SK-N-SH (cell line): ENCODE data around the gene GNB5. TPM values are rescaled to one million over a fixed set of nuclear protein-coding genes. Genes with fewer than 3 reads are reported as not detected.

Experiments used
- CTCF ChIA-PET: fragments of 300-600, 350-600 bp; formaldehyde crosslinking; extraction: SDS; loops from one replicate; lab custom pipeline; 2021; lab: Yijun Ruan, JAX
- POLR2A ChIA-PET: fragments of 350-600 bp; sonication (Branson Sonifier 250); formaldehyde crosslinking; extraction: SDS; loops from one replicate; lab custom pipeline; 2020; ENCODE audit warnings: antibody characterized with exemption, inconsistent platforms; lab: Yijun Ruan, JAX
- DNase-seq: peaks from one replicate; pipeline ENCODE4 v3.0.0; 2012
- H2AFZ ChIP-seq: fragments of 200-600 bp; sonication (generic); 2 replicates; pipeline ENCODE4 v1.8.1; 2016; ENCODE audit warnings: antibody characterized with exemption, mild to moderate bottlenecking, low read depth
- H3F3A ChIP-seq: fragments of 200-600 bp; sonication (generic); replicated peaks from 2 replicates; pipeline ENCODE3; 2016; ENCODE audit warnings: antibody characterized with exemption, mild to moderate bottlenecking; ENCODE audit not compliant: insufficient read depth
- H3K27ac ChIP-seq, 2 experiments: fragments of 200-500 bp in 1 of 2; fragments of 200-600 bp in 1 of 2; sonication (Bioruptor generic) in 1 of 2; sonication (generic), shearing (Covaris generic) in 1 of 2; 2 replicates each; pipeline versions ENCODE4 v1.5.1 to v1.6.1; 2014 to 2016; ENCODE audit warnings: low read depth in 2 of 2, inconsistent platforms in 1 of 2, low read length in 1 of 2, mild to moderate bottlenecking in 1 of 2, mixed read lengths in 1 of 2
- H3K27me3 ChIP-seq: fragments of 200-600 bp; sonication (generic), shearing (Covaris generic); 2 replicates; pipeline ENCODE4 v1.6.1; 2016; ENCODE audit warnings: mixed run types; ENCODE audit not compliant: insufficient read depth
- H3K36me3 ChIP-seq, 2 experiments: fragments of 200-500 bp in 1 of 2; fragments of 200-600 bp in 1 of 2; sonication (Bioruptor generic) in 1 of 2; sonication (generic) in 1 of 2; replicated peaks in 1 of 2; 2 replicates each; pipeline versions ENCODE3 to v1.5.1; 2014 to 2016; ENCODE audit warnings: low read length in 1 of 2, mild to moderate bottlenecking in 1 of 2; ENCODE audit not compliant: insufficient read depth in 2 of 2, control insufficient read depth in 1 of 2
- H3K4me1 ChIP-seq, 2 experiments: fragments of 200-500 bp in 1 of 2; fragments of 200-600 bp in 1 of 2; sonication (Bioruptor generic) in 1 of 2; sonication (generic), shearing (Covaris generic) in 1 of 2; 2 replicates each; pipeline versions ENCODE4 v1.5.1 to v1.6.1; 2014 to 2016; ENCODE audit warnings: low read depth in 1 of 2, low read length in 1 of 2, mixed run types in 1 of 2; ENCODE audit not compliant: insufficient read depth in 2 of 2, control insufficient read depth in 1 of 2
- H3K4me2 ChIP-seq: fragments of 200-600 bp; sonication (generic), shearing (Covaris generic); 2 replicates; pipeline ENCODE4 v1.6.1; 2017; ENCODE audit warnings: mixed run types
- H3K4me3 ChIP-seq, 2 experiments: fragments of 200-500 bp in 1 of 2; fragments of 200-600 bp in 1 of 2; sonication (Bioruptor generic) in 1 of 2; sonication (generic), shearing (Covaris generic) in 1 of 2; 2 replicates each; pipeline versions ENCODE4 v1.5.1 to v1.8.1; 2014 to 2016; ENCODE audit warnings: low read depth in 2 of 2, inconsistent platforms in 1 of 2, low read length in 1 of 2, mild to moderate bottlenecking in 1 of 2, mixed read lengths in 1 of 2, moderate library complexity in 1 of 2
- H3K79me2 ChIP-seq: fragments of 200-600 bp; sonication (generic); 2 replicates; pipeline ENCODE4 v1.8.1; 2017; ENCODE audit warnings: mild to moderate bottlenecking; ENCODE audit not compliant: insufficient read depth
- H3K9ac ChIP-seq: fragments of 200-600 bp; sonication (generic); 2 replicates; pipeline ENCODE4 v1.6.1; 2017; ENCODE audit warnings: mixed run types
- H3K9me2 ChIP-seq: fragments of 200-600 bp; sonication (generic); 2 replicates; pipeline ENCODE4 v1.6.1; 2017; ENCODE audit warnings: mixed run types
- H3K9me3 ChIP-seq: fragments of 200-600 bp; sonication (generic); 2 replicates; pipeline ENCODE4 v1.6.1; 2017; ENCODE audit warnings: mixed run types, mild to moderate bottlenecking, moderate library complexity
- H4K20me1 ChIP-seq: fragments of 200-600 bp; sonication (generic); 2 replicates; pipeline ENCODE4 v1.6.1; 2017; ENCODE audit warnings: mild to moderate bottlenecking, mixed run types; ENCODE audit not compliant: insufficient read depth
- CHD2 ChIP-seq: fragments of 150-350 bp; IDR thresholded peaks from 2 replicates; pipeline ENCODE4 v1.6.1; 2018; ENCODE audit warnings: low read length; ENCODE audit not compliant: partially characterized antibody
- CTCF ChIP-seq: fragments of 200-600 bp; sonication (generic); IDR thresholded peaks from 2 replicates; pipeline ENCODE4 v1.6.1; 2017; ENCODE audit warnings: antibody characterized with exemption, mild to moderate bottlenecking, moderate library complexity
- ELF1 ChIP-seq: IDR thresholded peaks from 2 replicates; pipeline ENCODE4 v1.4.0; 2012
- EP300 ChIP-seq, 2 experiments: IDR thresholded peaks; 2 replicates each; pipeline versions ENCODE4 v1.4.0 to v1.6.1; 2012; ENCODE audit warnings: borderline replicate concordance in 1 of 2, low read depth in 1 of 2, low read length in 1 of 2
- FOXJ3 ChIP-seq: sonication (generic); formaldehyde crosslinking; IDR thresholded peaks from 2 replicates; pipeline ENCODE4 v1.5.1; 2020; ENCODE audit warnings: mild to moderate bottlenecking, missing genetic modification reagents
- FOXM1 ChIP-seq: IDR thresholded peaks from 2 replicates; pipeline ENCODE4 v1.4.0; 2012; ENCODE audit warnings: low read depth, mild to moderate bottlenecking
- JUND ChIP-seq: IDR thresholded peaks from 2 replicates; pipeline ENCODE4 v1.4.0; 2012
- MXI1 ChIP-seq: IDR thresholded peaks from 2 replicates; pipeline ENCODE4 v1.6.1; 2012; ENCODE audit warnings: mild to moderate bottlenecking, low read depth, low read length, improper control_type of control experiment
- NFIC ChIP-seq: IDR thresholded peaks from 2 replicates; pipeline ENCODE4 v1.4.0; 2012; ENCODE audit warnings: borderline replicate concordance
- RXRA ChIP-seq: IDR thresholded peaks from 2 replicates; pipeline ENCODE4 v1.4.0; 2012; ENCODE audit warnings: low read depth, mild to moderate bottlenecking, borderline replicate concordance
- SIN3A ChIP-seq: IDR thresholded peaks from 2 replicates; pipeline ENCODE4 v1.6.1; 2012; ENCODE audit warnings: low read depth, mild to moderate bottlenecking, low read length, moderate library complexity, borderline replicate concordance
- SMC3 ChIP-seq: IDR thresholded peaks from 2 replicates; pipeline ENCODE4 v1.6.1; 2012; ENCODE audit warnings: low read depth, low read length, improper control_type of control experiment
- TAF1 ChIP-seq: IDR thresholded peaks from 2 replicates; pipeline ENCODE4 v1.6.1; 2012; ENCODE audit warnings: low read depth, mild to moderate bottlenecking, low read length, moderate library complexity, borderline replicate concordance
- TCF12 ChIP-seq: IDR thresholded peaks from 2 replicates; pipeline ENCODE4 v1.4.0; 2012
- TEAD4 ChIP-seq: IDR thresholded peaks from 2 replicates; pipeline ENCODE4 v1.4.0; 2012; ENCODE audit warnings: mild to moderate bottlenecking, borderline replicate concordance; ENCODE audit not compliant: insufficient read depth
- USF2 ChIP-seq: fragments of 150-350 bp; IDR thresholded peaks from 2 replicates; pipeline ENCODE4 v1.6.1; 2017; ENCODE audit warnings: antibody characterized with exemption, low read length, low read depth, borderline replicate concordance
- WGBS: methylation state at CpG from one replicate; pipeline ENCODE4 v1.1.6; 2017; ENCODE audit warnings: low lambda C conversion rate; 5-methylcytosine and 5-hydroxymethylcytosine counted together
- polyA plus RNA-seq, 3 experiments: library from polyadenylated mRNA; depleted of rRNA; stranded (reverse); fragments of >200 nt; gene quantifications; 2 replicates each; pipeline ENCODE4 v1.2.3, GENCODE V29; 2012
- TF ChIP-seq, protein P1 (sequence below): IDR thresholded peaks from 2 replicates; pipeline ENCODE4 v1.6.1; 2012; ENCODE audit warnings: mild to moderate bottlenecking, low read depth, low read length, moderate library complexity
- TF ChIP-seq, protein P2 (sequence below): IDR thresholded peaks from 2 replicates; pipeline ENCODE4 v1.4.0; 2012; ENCODE audit warnings: low read depth

GNB5 gene
- polyA plus RNA-seq, 1 of the 3 experiments (the other 2 are of a cell fraction): 73.7 TPM

- Histone ChIP-seq H3K27ac (peak overlapping the region; percentile 37 to 79; a peak in 3 of 4 replicates), H3K4me1 (peaks cover 13 to 26% of the 10 kb centered on the region in 2 experiments; a peak in 3 of 4 replicates), H3K27me3 (no peaks in the 10 kb centered on the region)
These were observed 54.7 kb downstream of the GNB5 start for GRCh38 chr15:52136442-52136980.

GRCh38 chr15:52134502-52135144 is 56.6 kb downstream of the GNB5 start:
- H3K9ac ChIP-seq: no peak overlapping the region
- ChIA-PET POLR2A (no interaction called here), CTCF (interaction anchor here (0.6 to 1.8 kb wide), 3 partner anchors 16 to 378 kb away, joined by 3 to 4 read pairs (median 3); no protein-coding TSS in a partner anchor)
- H3K27me3 ChIP-seq: no peaks in the 10 kb centered on the region
- no peak overlapping the region for H3K4me2 ChIP-seq
- no peak for DNase-seq
- 0 out of 2 replicates have a peak, but pooled peaks cover 8% of the 10 kb centered on the region for H3K79me2 ChIP-seq
- no peaks in the 10 kb centered on the region for H3K9me2 ChIP-seq
- no peaks in the 10 kb centered on the region for H3K9me3 ChIP-seq
- H3F3A ChIP-seq: peaks cover 17% of the 10 kb centered on the region
- peaks cover 27 to 35% of the 10 kb centered on the region in 2 experiments for H3K36me3 ChIP-seq
- no peak overlapping the region; a peak in 1 of 4 replicates for H3K27ac ChIP-seq
- no peak overlapping the region for H2AFZ ChIP-seq
- peaks cover 12 to 26% of the 10 kb centered on the region in 2 experiments; a peak in 3 of 4 replicates for H3K4me1 ChIP-seq
- 87% methylated on average over 3 of the region's 5 CpGs for WGBS
- no peak overlapping the region for H3K4me3 ChIP-seq
- no peaks in the 10 kb centered on the region for H4K20me1 ChIP-seq
- TF ChIP-seq USF2 (no peak), JUND (no peak), FOXM1 (no peak), SMC3 (no peak), NFIC (no peak), RXRA (no peak), CHD2 (no peak), TAF1 (no peak), ELF1 (no peak), EP300 (IDR thresholded peaks at IDR 0.05; ENCODE audit: borderline replicate concordance in 1 of 2, low read depth in 1 of 2, low read length in 1 of 2) (no peak), MXI1 (no peak), SIN3A (no peak), CTCF (no peak), FOXJ3 (CRISPR knock-in tag) (no peak)
- TF ChIP-seq, protein P1, sequence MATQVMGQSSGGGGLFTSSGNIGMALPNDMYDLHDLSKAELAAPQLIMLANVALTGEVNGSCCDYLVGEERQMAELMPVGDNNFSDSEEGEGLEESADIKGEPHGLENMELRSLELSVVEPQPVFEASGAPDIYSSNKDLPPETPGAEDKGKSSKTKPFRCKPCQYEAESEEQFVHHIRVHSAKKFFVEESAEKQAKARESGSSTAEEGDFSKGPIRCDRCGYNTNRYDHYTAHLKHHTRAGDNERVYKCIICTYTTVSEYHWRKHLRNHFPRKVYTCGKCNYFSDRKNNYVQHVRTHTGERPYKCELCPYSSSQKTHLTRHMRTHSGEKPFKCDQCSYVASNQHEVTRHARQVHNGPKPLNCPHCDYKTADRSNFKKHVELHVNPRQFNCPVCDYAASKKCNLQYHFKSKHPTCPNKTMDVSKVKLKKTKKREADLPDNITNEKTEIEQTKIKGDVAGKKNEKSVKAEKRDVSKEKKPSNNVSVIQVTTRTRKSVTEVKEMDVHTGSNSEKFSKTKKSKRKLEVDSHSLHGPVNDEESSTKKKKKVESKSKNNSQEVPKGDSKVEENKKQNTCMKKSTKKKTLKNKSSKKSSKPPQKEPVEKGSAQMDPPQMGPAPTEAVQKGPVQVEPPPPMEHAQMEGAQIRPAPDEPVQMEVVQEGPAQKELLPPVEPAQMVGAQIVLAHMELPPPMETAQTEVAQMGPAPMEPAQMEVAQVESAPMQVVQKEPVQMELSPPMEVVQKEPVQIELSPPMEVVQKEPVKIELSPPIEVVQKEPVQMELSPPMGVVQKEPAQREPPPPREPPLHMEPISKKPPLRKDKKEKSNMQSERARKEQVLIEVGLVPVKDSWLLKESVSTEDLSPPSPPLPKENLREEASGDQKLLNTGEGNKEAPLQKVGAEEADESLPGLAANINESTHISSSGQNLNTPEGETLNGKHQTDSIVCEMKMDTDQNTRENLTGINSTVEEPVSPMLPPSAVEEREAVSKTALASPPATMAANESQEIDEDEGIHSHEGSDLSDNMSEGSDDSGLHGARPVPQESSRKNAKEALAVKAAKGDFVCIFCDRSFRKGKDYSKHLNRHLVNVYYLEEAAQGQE: no peak
- TF ChIP-seq, protein P2, sequence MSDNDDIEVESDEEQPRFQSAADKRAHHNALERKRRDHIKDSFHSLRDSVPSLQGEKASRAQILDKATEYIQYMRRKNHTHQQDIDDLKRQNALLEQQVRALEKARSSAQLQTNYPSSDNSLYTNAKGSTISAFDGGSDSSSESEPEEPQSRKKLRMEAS: no peak

More at GRCh38 chr15:52136442-52136980, 54.7 kb downstream of the GNB5 start:
- Histone ChIP-seq H3K79me2 (0 out of 2 replicates have a peak, but pooled peaks cover 9% of the 10 kb centered on the region), H3K9ac (no peak overlapping the region), H3K9me2 (no peaks in the 10 kb centered on the region), H3F3A (peaks cover 17% of the 10 kb centered on the region), H4K20me1 (no peaks in the 10 kb centered on the region)
- 68% methylated on average over 6 of the region's 6 CpGs for WGBS
- POLR2A ChIA-PET: interaction anchor here (1.2 kb wide), 1 partner anchor 43 kb away, joined by 5 read pairs; no protein-coding TSS in a partner anchor
- peak; percentile 21; the same call in 1 of the 2 replicates for TF ChIP-seq TCF12
- 0 out of 2 replicates have a peak, but pooled peaks have one; percentile 7 for TF ChIP-seq NFIC
- TF ChIP-seq TEAD4: no peak
- TF ChIP-seq, all 33 proteins: peak for 2
- no peak for DNase-seq
- H3K36me3 ChIP-seq: peaks cover 31 to 33% of the 10 kb centered on the region in 2 experiments
- H3K9me3 ChIP-seq: no peaks in the 10 kb centered on the region
- no peak overlapping the region for H3K4me2 ChIP-seq
- no peak overlapping the region for H2AFZ ChIP-seq
- CTCF ChIA-PET: no interaction called here
- H3K4me3 ChIP-seq: no peak overlapping the region
